HL-60 (cell line): Measurements from ENCODE around the gene NEUROD2.

Source experiments
- CTCF ChIP-seq: IDR thresholded peaks from one replicate; pipeline ENCODE4 v1.5.1; 2011; ENCODE audit warnings: low read length, control low read depth, inconsistent platforms; ENCODE audit not compliant: insufficient read depth
- POLR2AphosphoS5 ChIP-seq: IDR thresholded peaks from 2 replicates; pipeline ENCODE4 v1.6.1; 2012; ENCODE audit warnings: low read depth
- REST ChIP-seq: IDR thresholded peaks from 2 replicates; pipeline ENCODE4 v1.6.1; 2012; ENCODE audit warnings: low read depth; ENCODE audit not compliant: insufficient replicate concordance

- no peak for TF ChIP-seq CTCF
- no peak for TF ChIP-seq POLR2AphosphoS5
- TF ChIP-seq REST, result no peak
These were observed 9.7 kb downstream of the NEUROD2 start for GRCh38 chr17:39598047-39598481.
